Measurements from ENCODE around the gene CYSLTR2. TPM values are rescaled to one million over a fixed set of nuclear protein-coding genes. Genes with fewer than 3 reads are reported as not detected.

Gene CYSLTR2
- total RNA-seq, 1 donor from 2014 or later, result 2.1 TPM

- no peaks in the 10 kb centered on the region for H4K20me1 ChIP-seq (ENCODE audit: insufficient read depth, low read length)
- no peak overlapping the region for H3K4me3 Mint-ChIP-seq (ENCODE audit: unreplicated experiment)
- H3K27ac ChIP-seq (ENCODE audit: low read depth, low read length), result no peak overlapping the region
- H3K79me2 ChIP-seq (ENCODE audit: insufficient read depth, low read length), result no peaks in the 10 kb centered on the region
- H3K27ac Mint-ChIP-seq (ENCODE audit: unreplicated experiment), result no peak overlapping the region
- no peak overlapping the region for H3K9ac ChIP-seq (ENCODE audit: low read length)
- H3K36me3 ChIP-seq (ENCODE audit: insufficient read depth, low read length), result no peaks in the 10 kb centered on the region
- TF ChIP-seq CTCF (IDR thresholded peaks at IDR 0.05; ENCODE audit: insufficient read depth, low read depth, low read length) (no peak), EZH2 (IDR thresholded peaks at IDR 0.05; ENCODE audit: insufficient read depth, low read length) (no peak)
- no peak for DNase-seq (ENCODE audit: low read depth)
- H3K27me3 Mint-ChIP-seq (ENCODE audit: low read depth, unreplicated experiment), result peaks cover 12% of the 10 kb centered on the region
- no peaks in the 10 kb centered on the region for H3K9me3 ChIP-seq (ENCODE audit: insufficient read depth, low read depth, low read length)
- peaks cover 4% of the 10 kb centered on the region for H3K27me3 ChIP-seq (ENCODE audit: insufficient read depth, low read length)
- H3K4me1 ChIP-seq (ENCODE audit: insufficient read depth, low read length), result no peaks in the 10 kb centered on the region
- no peak for FAIRE-seq
- no peak overlapping the region for H2AFZ ChIP-seq (ENCODE audit: low read depth, low read length)
- H3K4me2 ChIP-seq (ENCODE audit: low read length), result no peak overlapping the region
- H3K9me3 Mint-ChIP-seq (ENCODE audit: unreplicated experiment), result peaks cover 4% of the 10 kb centered on the region
- no peak overlapping the region for H3K4me3 ChIP-seq (ENCODE audit: insufficient read depth, low read depth, low read length)
- peaks cover 6% of the 10 kb centered on the region for H3K4me1 Mint-ChIP-seq (ENCODE audit: low read depth, unreplicated experiment)
- no peaks in the 10 kb centered on the region for H3K36me3 Mint-ChIP-seq (ENCODE audit: low read depth, unreplicated experiment)
Observed at GRCh38 chr13:48644951-48645350, 8.8 kb upstream of the CYSLTR2 start.

GRCh38 chr13:48645845-48646244, 7.9 kb upstream of the CYSLTR2 start:
- Histone ChIP-seq H2AFZ (ENCODE audit: low read depth, low read length) (no peak overlapping the region), H3K4me3 (ENCODE audit: insufficient read depth, low read depth, low read length) (no peak overlapping the region), H3K27ac (ENCODE audit: low read depth, low read length) (no peak overlapping the region), H3K9me3 (ENCODE audit: insufficient read depth, low read depth, low read length) (no peaks in the 10 kb centered on the region), H3K27me3 (ENCODE audit: insufficient read depth, low read length) (peaks cover 4% of the 10 kb centered on the region), H3K36me3 (ENCODE audit: insufficient read depth, low read length) (no peaks in the 10 kb centered on the region), H3K79me2 (ENCODE audit: insufficient read depth, low read length) (no peaks in the 10 kb centered on the region), H3K9ac (ENCODE audit: low read length) (no peak overlapping the region), H4K20me1 (ENCODE audit: insufficient read depth, low read length) (no peaks in the 10 kb centered on the region), H3K4me1 (ENCODE audit: insufficient read depth, low read length) (no peaks in the 10 kb centered on the region), H3K4me2 (ENCODE audit: low read length) (no peak overlapping the region)
- peaks cover 2% of the 10 kb centered on the region for H3K9me3 Mint-ChIP-seq (ENCODE audit: unreplicated experiment)
- H3K27ac Mint-ChIP-seq (ENCODE audit: unreplicated experiment), result no peak overlapping the region
- no peak for TF ChIP-seq EZH2 (IDR thresholded peaks at IDR 0.05; ENCODE audit: insufficient read depth, low read length)
- FAIRE-seq (no peak), DNase-seq (ENCODE audit: low read depth) (no peak)
- peaks cover 8% of the 10 kb centered on the region for H3K27me3 Mint-ChIP-seq (ENCODE audit: low read depth, unreplicated experiment)
- H3K4me3 Mint-ChIP-seq (ENCODE audit: unreplicated experiment), result no peak overlapping the region
- H3K36me3 Mint-ChIP-seq (ENCODE audit: low read depth, unreplicated experiment), result no peaks in the 10 kb centered on the region
- peaks cover 2% of the 10 kb centered on the region for H3K4me1 Mint-ChIP-seq (ENCODE audit: low read depth, unreplicated experiment)

- Mint-ChIP-seq H3K27ac (ENCODE audit: unreplicated experiment) (no peak overlapping the region), H3K36me3 (ENCODE audit: low read depth, unreplicated experiment) (no peaks in the 10 kb centered on the region), H3K27me3 (ENCODE audit: low read depth, unreplicated experiment) (peaks cover 8% of the 10 kb centered on the region), H3K4me1 (ENCODE audit: low read depth, unreplicated experiment) (peaks cover 2% of the 10 kb centered on the region), H3K4me3 (ENCODE audit: unreplicated experiment) (no peak overlapping the region), H3K9me3 (ENCODE audit: unreplicated experiment) (no peaks in the 10 kb centered on the region)
- H2AFZ ChIP-seq (ENCODE audit: low read depth, low read length), result no peak overlapping the region
- no peak for TF ChIP-seq CTCF (IDR thresholded peaks at IDR 0.05; ENCODE audit: insufficient read depth, low read depth, low read length)
- no peak for TF ChIP-seq EZH2 (IDR thresholded peaks at IDR 0.05; ENCODE audit: insufficient read depth, low read length)
- FAIRE-seq, result no peak
- H4K20me1 ChIP-seq (ENCODE audit: insufficient read depth, low read length), result no peaks in the 10 kb centered on the region
- no peak overlapping the region for H3K27ac ChIP-seq (ENCODE audit: low read depth, low read length)
- H3K4me1 ChIP-seq (ENCODE audit: insufficient read depth, low read length), result no peaks in the 10 kb centered on the region
- peaks cover 4% of the 10 kb centered on the region for H3K27me3 ChIP-seq (ENCODE audit: insufficient read depth, low read length)
- H3K9me3 ChIP-seq (ENCODE audit: insufficient read depth, low read depth, low read length), result no peaks in the 10 kb centered on the region
- H3K79me2 ChIP-seq (ENCODE audit: insufficient read depth, low read length), result no peaks in the 10 kb centered on the region
- no peak overlapping the region for H3K9ac ChIP-seq (ENCODE audit: low read length)
- DNase-seq (ENCODE audit: low read depth), result no peak
- H3K36me3 ChIP-seq (ENCODE audit: insufficient read depth, low read length), result no peaks in the 10 kb centered on the region
- no peak overlapping the region for H3K4me2 ChIP-seq (ENCODE audit: low read length)
- no peak overlapping the region for H3K4me3 ChIP-seq (ENCODE audit: insufficient read depth, low read depth, low read length)
Observed at GRCh38 chr13:48646791-48647190, 6.9 kb upstream of the CYSLTR2 start.
